Liver (tissue), 9 donors: Measurements from ENCODE around the gene SLC66A1. TPM values are rescaled to one million over a fixed set of nuclear protein-coding genes. Genes with fewer than 3 reads are reported as not detected.

Experiments
- DNase-seq: peaks from one replicate; pipeline ENCODE4 v3.0.0-alpha.2; 2017; ENCODE audit warnings: low spot score
- H3K27ac ChIP-seq, 2 donors: one replicate each; pipeline ENCODE4 v1.7.0; 2013; ENCODE audit warnings: inconsistent platforms in 2 of 2, low read length in 2 of 2, control low read depth in 1 of 2, low read depth in 1 of 2, mild to moderate bottlenecking in 1 of 2
- H3K27me3 ChIP-seq, 4 donors: one replicate each; pipeline versions ENCODE4 v1.6.1 to v1.7.0; 2013; ENCODE audit warnings: low read length in 3 of 4, inconsistent platforms in 1 of 4, mild to moderate bottlenecking in 1 of 4, moderate library complexity in 1 of 4; ENCODE audit not compliant: control insufficient read depth in 4 of 4, insufficient read depth in 4 of 4
- H3K36me3 ChIP-seq, 4 donors: one replicate each; pipeline versions ENCODE4 v1.6.1 to v1.7.0; 2013; ENCODE audit warnings: low read length in 3 of 4, mild to moderate bottlenecking in 3 of 4, low read depth in 1 of 4, moderate library complexity in 1 of 4; ENCODE audit not compliant: control insufficient read depth in 4 of 4, insufficient read depth in 3 of 4
- H3K4me1 ChIP-seq, 4 donors: one replicate each; pipeline versions ENCODE4 v1.6.1 to v1.7.0; 2013; ENCODE audit warnings: low read length in 3 of 4, mild to moderate bottlenecking in 3 of 4, moderate library complexity in 1 of 4; ENCODE audit not compliant: control insufficient read depth in 4 of 4, insufficient read depth in 4 of 4
- H3K4me3 ChIP-seq, 3 donors: one replicate each; pipeline versions ENCODE4 v1.6.1 to v1.7.0; 2013; ENCODE audit warnings: low read length in 3 of 3, control low read depth in 1 of 3, low read depth in 1 of 3, mild to moderate bottlenecking in 1 of 3
- H3K9ac ChIP-seq, 2 donors: one replicate each; pipeline ENCODE4 v1.7.0; 2013; ENCODE audit warnings: low read length in 2 of 2, mild to moderate bottlenecking in 2 of 2, moderate library complexity in 2 of 2, control low read depth in 1 of 2, low read depth in 1 of 2
- H3K9me3 ChIP-seq, 4 donors: one replicate each; pipeline versions ENCODE4 v1.6.1 to v1.7.0; 2013; ENCODE audit warnings: low read length in 3 of 4; ENCODE audit not compliant: control insufficient read depth in 4 of 4
- EGR1 ChIP-seq, 2 donors: IDR thresholded peaks; 2 replicates each; pipeline ENCODE4 v1.6.1; 2016 to 2018; ENCODE audit warnings: antibody characterized with exemption in 2 of 2, low read depth in 2 of 2
- FOXA1 ChIP-seq: IDR thresholded peaks from 2 replicates; pipeline ENCODE4 v1.6.1; 2016; ENCODE audit warnings: antibody characterized with exemption
- FOXA2 ChIP-seq: IDR thresholded peaks from 2 replicates; pipeline ENCODE4 v1.6.1; 2016; ENCODE audit warnings: antibody characterized with exemption
- GABPA ChIP-seq, 2 donors: IDR thresholded peaks in 1 of 2; conservative IDR thresholded peaks in 1 of 2; 2 replicates each; pipeline ENCODE4 v1.6.1; 2016; ENCODE audit warnings: antibody characterized with exemption in 2 of 2, mild to moderate bottlenecking in 1 of 2, moderate library complexity in 1 of 2
- HNF4A ChIP-seq, 2 donors: conservative IDR thresholded peaks; 2 replicates each; pipeline ENCODE4 v1.6.1; 2016; ENCODE audit warnings: antibody characterized with exemption in 2 of 2, mild to moderate bottlenecking in 2 of 2
- HNF4G ChIP-seq: IDR thresholded peaks from 2 replicates; pipeline ENCODE4 v1.6.1; 2016; ENCODE audit warnings: antibody characterized with exemption
- MAX ChIP-seq: IDR thresholded peaks from 2 replicates; pipeline ENCODE4 v1.6.1; 2016; ENCODE audit warnings: antibody characterized with exemption
- NR2F2 ChIP-seq: IDR thresholded peaks from 2 replicates; pipeline ENCODE4 v1.6.1; 2016; ENCODE audit warnings: antibody characterized with exemption
- RAD21 ChIP-seq, 2 donors: IDR thresholded peaks; 2 replicates each; pipeline ENCODE4 v1.6.1; 2016; ENCODE audit warnings: antibody characterized with exemption in 2 of 2, mild to moderate bottlenecking in 2 of 2
- RXRA ChIP-seq, 2 donors: IDR thresholded peaks; 2 replicates each; pipeline ENCODE4 v1.6.1; 2017 to 2018; ENCODE audit warnings: antibody characterized with exemption in 2 of 2, mild to moderate bottlenecking in 1 of 2
- SP1 ChIP-seq: IDR thresholded peaks from 2 replicates; pipeline ENCODE4 v1.6.1; 2018; ENCODE audit warnings: antibody characterized with exemption, mild to moderate bottlenecking
- TAF1 ChIP-seq: conservative IDR thresholded peaks from 2 replicates; pipeline ENCODE4 v1.6.1; 2016; ENCODE audit warnings: antibody characterized with exemption, mild to moderate bottlenecking
- YY1 ChIP-seq: IDR thresholded peaks from 2 replicates; pipeline ENCODE4 v1.6.1; 2016; ENCODE audit warnings: antibody characterized with exemption, mild to moderate bottlenecking
- ZBTB33 ChIP-seq: IDR thresholded peaks from 2 replicates; pipeline ENCODE4 v1.6.1; 2016; ENCODE audit warnings: antibody characterized with exemption
- WGBS: extraction: QIAGEN DNeasy Blood & Tissue Kit; methylation state at CpG from one replicate; pipeline ENCODE4 v1.1.7; 2013; 5-methylcytosine and 5-hydroxymethylcytosine counted together
- polyA plus RNA-seq, 2 donors: library from polyadenylated mRNA; stranded (reverse) in 1 of 2; unstranded in 1 of 2; fragments of 200-250 nt in 1 of 2; fragments of >200 nt in 1 of 2; fragmentation: Nextera tagmentation in 1 of 2; extraction: Ambion mirVana in 1 of 2; gene quantifications; one replicate each; pipeline versions ENCODE4 v1.2.1 to v1.2.3, GENCODE V29; 2013 to 2015
- total RNA-seq, 2 donors: library from RNA; depleted of rRNA; stranded (reverse); fragments of >200 nt; gene quantifications; one replicate each; pipeline ENCODE4 v1.2.3, GENCODE V29; 2014
- TF ChIP-seq, protein P1 (sequence below): IDR thresholded peaks from 2 replicates; pipeline ENCODE4 v1.6.1; 2016; ENCODE audit warnings: antibody characterized with exemption
- TF ChIP-seq, protein P2 (sequence below): fragments of 150-350 bp; IDR thresholded peaks from 2 replicates; pipeline ENCODE4 v1.5.1; 2017; ENCODE audit warnings: improper control_type of control experiment, low read depth, low read length; ENCODE audit not compliant: missing input control
- TF ChIP-seq, protein P3 (sequence below): IDR thresholded peaks from 2 replicates; pipeline ENCODE4 v1.6.1; 2016; ENCODE audit warnings: antibody characterized with exemption, mild to moderate bottlenecking
- donor health status: healthy.
- donor health status: healthy.
- donor health status: healthy.
- donor health status: healthy.
- donor health status: healthy.

SLC66A1 gene
- total and polyA plus RNA-seq, 4 donors: 6.8 to 16.0 (median 14.0) TPM

- no peaks in the 10 kb centered on the region for H3K9me3 ChIP-seq
- no peak overlapping the region for H3K9ac ChIP-seq
- peaks cover 0 to 11% (median 4%) of the 10 kb centered on the region in 4 donors for H3K4me1 ChIP-seq
- DNase-seq: no peak
- H3K4me3 ChIP-seq: no peak overlapping the region
- no peaks in the 10 kb centered on the region for H3K27me3 ChIP-seq
- H3K27ac ChIP-seq: no peak overlapping the region
- TF ChIP-seq MAX: no peak
- TF ChIP-seq HNF4G: no peak
- no peak for TF ChIP-seq EGR1 (IDR thresholded peaks at IDR 0.05; ENCODE audit: low read depth in 2 of 2)
- TF ChIP-seq, protein P1, sequence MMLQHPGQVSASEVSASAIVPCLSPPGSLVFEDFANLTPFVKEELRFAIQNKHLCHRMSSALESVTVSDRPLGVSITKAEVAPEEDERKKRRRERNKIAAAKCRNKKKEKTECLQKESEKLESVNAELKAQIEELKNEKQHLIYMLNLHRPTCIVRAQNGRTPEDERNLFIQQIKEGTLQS: no peak
- no peak for TF ChIP-seq SP1
- TF ChIP-seq, protein P2, sequence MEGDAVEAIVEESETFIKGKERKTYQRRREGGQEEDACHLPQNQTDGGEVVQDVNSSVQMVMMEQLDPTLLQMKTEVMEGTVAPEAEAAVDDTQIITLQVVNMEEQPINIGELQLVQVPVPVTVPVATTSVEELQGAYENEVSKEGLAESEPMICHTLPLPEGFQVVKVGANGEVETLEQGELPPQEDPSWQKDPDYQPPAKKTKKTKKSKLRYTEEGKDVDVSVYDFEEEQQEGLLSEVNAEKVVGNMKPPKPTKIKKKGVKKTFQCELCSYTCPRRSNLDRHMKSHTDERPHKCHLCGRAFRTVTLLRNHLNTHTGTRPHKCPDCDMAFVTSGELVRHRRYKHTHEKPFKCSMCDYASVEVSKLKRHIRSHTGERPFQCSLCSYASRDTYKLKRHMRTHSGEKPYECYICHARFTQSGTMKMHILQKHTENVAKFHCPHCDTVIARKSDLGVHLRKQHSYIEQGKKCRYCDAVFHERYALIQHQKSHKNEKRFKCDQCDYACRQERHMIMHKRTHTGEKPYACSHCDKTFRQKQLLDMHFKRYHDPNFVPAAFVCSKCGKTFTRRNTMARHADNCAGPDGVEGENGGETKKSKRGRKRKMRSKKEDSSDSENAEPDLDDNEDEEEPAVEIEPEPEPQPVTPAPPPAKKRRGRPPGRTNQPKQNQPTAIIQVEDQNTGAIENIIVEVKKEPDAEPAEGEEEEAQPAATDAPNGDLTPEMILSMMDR: no peak
- no peak for TF ChIP-seq FOXA1
- TF ChIP-seq YY1: no peak
- no peak for TF ChIP-seq RXRA (IDR thresholded peaks at IDR 0.05)
- TF ChIP-seq HNF4A (conservative IDR thresholded peaks at IDR 0.05): no peak
- TF ChIP-seq RAD21 (IDR thresholded peaks at IDR 0.05): no peak
- no peak for TF ChIP-seq TAF1
- no peak for TF ChIP-seq NR2F2
- 95% methylated on average over 7 of the region's 7 CpGs for WGBS
- H3K36me3 ChIP-seq: peaks cover 0 to 46% (median 13%) of the 10 kb centered on the region in 4 donors
Observed at GRCh38 chr1:19372602-19373001, 60.5 kb downstream of the SLC66A1 start.

DNA sequence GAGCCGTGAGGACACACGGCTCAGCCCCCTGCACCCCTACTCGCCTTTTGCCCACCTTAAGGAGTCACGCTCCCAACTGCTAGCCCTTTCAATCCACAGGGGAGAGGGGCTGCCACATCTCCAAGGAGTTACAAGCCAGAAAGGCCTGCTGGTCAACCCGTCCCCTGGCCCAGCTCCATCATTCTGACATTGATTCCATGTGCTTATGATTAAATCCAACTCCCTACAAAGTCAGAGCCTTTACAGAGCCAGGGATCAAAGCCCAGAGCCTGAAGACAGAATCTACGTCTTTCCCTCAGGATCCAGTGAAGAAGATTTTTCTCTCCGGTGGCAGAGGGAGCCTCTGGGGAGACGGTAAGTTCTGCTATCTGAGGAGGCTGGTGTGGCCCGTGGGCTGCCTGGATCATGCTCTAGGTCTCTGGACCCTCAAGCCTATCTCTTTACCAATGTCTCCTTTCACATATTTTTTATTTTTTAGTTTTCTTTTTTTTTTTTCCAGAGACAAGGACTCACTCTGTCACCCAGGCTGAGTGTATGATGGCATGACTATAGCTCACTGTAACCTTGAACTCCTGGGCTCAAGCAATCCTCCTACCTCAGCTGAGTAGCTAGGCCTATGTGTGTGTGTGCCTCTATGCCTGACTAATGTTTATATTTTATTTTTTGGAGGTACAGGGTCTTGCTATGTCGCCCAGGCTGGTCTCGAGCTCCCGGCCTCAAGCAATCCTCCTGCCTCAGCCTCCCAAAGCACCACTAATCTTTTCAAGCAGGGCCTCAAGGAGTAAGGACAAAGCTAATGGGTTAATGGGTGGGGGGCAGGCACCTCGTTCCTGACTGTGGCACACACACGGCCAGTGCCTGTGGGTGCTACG, 61.3 kb downstream of the SLC66A1 start:
- Histone ChIP-seq H3K9ac (no peak overlapping the region), H3K27me3 (no peaks in the 10 kb centered on the region), H3K36me3 (peaks cover 0 to 54% (median 19%) of the 10 kb centered on the region in 4 donors), H3K27ac (no peak overlapping the region), H3K4me1 (peaks cover 0 to 4% (median 0%) of the 10 kb centered on the region in 4 donors), H3K9me3 (no peaks in the 10 kb centered on the region), H3K4me3 (no peak overlapping the region)
- TF ChIP-seq HNF4A (conservative IDR thresholded peaks at IDR 0.05): no peak
- TF ChIP-seq TAF1: no peak
- no peak for TF ChIP-seq NR2F2
- TF ChIP-seq, protein P3, sequence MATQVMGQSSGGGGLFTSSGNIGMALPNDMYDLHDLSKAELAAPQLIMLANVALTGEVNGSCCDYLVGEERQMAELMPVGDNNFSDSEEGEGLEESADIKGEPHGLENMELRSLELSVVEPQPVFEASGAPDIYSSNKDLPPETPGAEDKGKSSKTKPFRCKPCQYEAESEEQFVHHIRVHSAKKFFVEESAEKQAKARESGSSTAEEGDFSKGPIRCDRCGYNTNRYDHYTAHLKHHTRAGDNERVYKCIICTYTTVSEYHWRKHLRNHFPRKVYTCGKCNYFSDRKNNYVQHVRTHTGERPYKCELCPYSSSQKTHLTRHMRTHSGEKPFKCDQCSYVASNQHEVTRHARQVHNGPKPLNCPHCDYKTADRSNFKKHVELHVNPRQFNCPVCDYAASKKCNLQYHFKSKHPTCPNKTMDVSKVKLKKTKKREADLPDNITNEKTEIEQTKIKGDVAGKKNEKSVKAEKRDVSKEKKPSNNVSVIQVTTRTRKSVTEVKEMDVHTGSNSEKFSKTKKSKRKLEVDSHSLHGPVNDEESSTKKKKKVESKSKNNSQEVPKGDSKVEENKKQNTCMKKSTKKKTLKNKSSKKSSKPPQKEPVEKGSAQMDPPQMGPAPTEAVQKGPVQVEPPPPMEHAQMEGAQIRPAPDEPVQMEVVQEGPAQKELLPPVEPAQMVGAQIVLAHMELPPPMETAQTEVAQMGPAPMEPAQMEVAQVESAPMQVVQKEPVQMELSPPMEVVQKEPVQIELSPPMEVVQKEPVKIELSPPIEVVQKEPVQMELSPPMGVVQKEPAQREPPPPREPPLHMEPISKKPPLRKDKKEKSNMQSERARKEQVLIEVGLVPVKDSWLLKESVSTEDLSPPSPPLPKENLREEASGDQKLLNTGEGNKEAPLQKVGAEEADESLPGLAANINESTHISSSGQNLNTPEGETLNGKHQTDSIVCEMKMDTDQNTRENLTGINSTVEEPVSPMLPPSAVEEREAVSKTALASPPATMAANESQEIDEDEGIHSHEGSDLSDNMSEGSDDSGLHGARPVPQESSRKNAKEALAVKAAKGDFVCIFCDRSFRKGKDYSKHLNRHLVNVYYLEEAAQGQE: no peak
- TF ChIP-seq, protein P2: no peak
- no peak for TF ChIP-seq ZBTB33
- no peak for TF ChIP-seq MAX
- no peak for TF ChIP-seq HNF4G
- no peak for TF ChIP-seq EGR1 (IDR thresholded peaks at IDR 0.05; ENCODE audit: low read depth in 2 of 2)
- TF ChIP-seq, protein P1: no peak
- TF ChIP-seq FOXA2: no peak
- no peak for TF ChIP-seq GABPA (IDR thresholded peaks at IDR 0.05 in 1 of 2, conservative IDR thresholded peaks at IDR 0.05 in 1 of 2)
- TF ChIP-seq FOXA1: no peak
- no peak for TF ChIP-seq RXRA (IDR thresholded peaks at IDR 0.05)
- no peak for DNase-seq
- WGBS: 94% methylated on average over 15 of the region's 15 CpGs
